Measurements from ENCODE around the gene SMOC2.

SMOC2 gene

GRCh38 chr6:168581236-168581635 lies 140.3 kb downstream of the SMOC2 start:
- no peak for DNase-seq

- DNase-seq: no peak
These were observed 140.7 kb downstream of the SMOC2 start for GRCh38 chr6:168581706-168582105.

- no peak for DNase-seq
These were observed 141.6 kb downstream of the SMOC2 start for GRCh38 chr6:168582571-168582981.

GRCh38 chr6:168583126-168583525 lies 142.1 kb downstream of the SMOC2 start:
- no peak for DNase-seq

GRCh38 chr6:168583821-168584220 lies 142.8 kb downstream of the SMOC2 start:
- no peak for DNase-seq

GRCh38 chr6:168584249-168584648 lies 143.3 kb downstream of the SMOC2 start:
- no peak for DNase-seq

GRCh38 chr6:168584671-168585070 lies 143.7 kb downstream of the SMOC2 start:
- no peak for DNase-seq

GRCh38 chr6:168585441-168585840 lies 144.5 kb downstream of the SMOC2 start:
- no peak for DNase-seq

GRCh38 chr6:168589275-168589674 lies 148.3 kb downstream of the SMOC2 start:
- no peak for DNase-seq

- DNase-seq: no peak
These were observed 149.4 kb downstream of the SMOC2 start for GRCh38 chr6:168590406-168590805.

GRCh38 chr6:168596344-168596743 lies 155.4 kb downstream of the SMOC2 start:
- DNase-seq: no peak

GRCh38 chr6:168597471-168597875 lies 156.5 kb downstream of the SMOC2 start:
- no peak for DNase-seq

- no peak for DNase-seq
These were observed 157.5 kb downstream of the SMOC2 start for GRCh38 chr6:168598251-168599117.

- no peak for DNase-seq
These were observed 158.1 kb downstream of the SMOC2 start for GRCh38 chr6:168599118-168599494.

- DNase-seq: no peak
These were observed 158.9 kb downstream of the SMOC2 start for GRCh38 chr6:168599769-168600330.

- no peak for DNase-seq
These were observed 159.4 kb downstream of the SMOC2 start for GRCh38 chr6:168600381-168600780.

GRCh38 chr6:168601111-168601510 lies 160.1 kb downstream of the SMOC2 start:
- DNase-seq: no peak

GRCh38 chr6:168601546-168601945 lies 160.6 kb downstream of the SMOC2 start:
- no peak for DNase-seq

GRCh38 chr6:168602576-168602975 lies 161.6 kb downstream of the SMOC2 start:
- DNase-seq: no peak

- no peak for DNase-seq
These were observed 162.2 kb downstream of the SMOC2 start for GRCh38 chr6:168603234-168603633.

GRCh38 chr6:168605964-168606363 lies 165.0 kb downstream of the SMOC2 start:
- no peak for DNase-seq

- no peak for DNase-seq
These were observed 165.7 kb downstream of the SMOC2 start for GRCh38 chr6:168606722-168607121.

- DNase-seq: no peak
These were observed 166.5 kb downstream of the SMOC2 start for GRCh38 chr6:168607272-168608112.

- DNase-seq: no peak
These were observed 167.1 kb downstream of the SMOC2 start for GRCh38 chr6:168608113-168608400.

All from fibroblast of skin of right biceps (primary cell).